ENCODE results near the gene IRS2. TPM values are rescaled to one million over a fixed set of nuclear protein-coding genes. Genes with fewer than 3 reads are reported as not detected.
A peak's percentile ranks its signal among the peaks of the same experiment; 100 is the strongest.

Gene IRS2
- polyA plus RNA-seq, 3 donors from 2014 or later, result 0.57 to 2.6 (median 2.5) TPM

DNA sequence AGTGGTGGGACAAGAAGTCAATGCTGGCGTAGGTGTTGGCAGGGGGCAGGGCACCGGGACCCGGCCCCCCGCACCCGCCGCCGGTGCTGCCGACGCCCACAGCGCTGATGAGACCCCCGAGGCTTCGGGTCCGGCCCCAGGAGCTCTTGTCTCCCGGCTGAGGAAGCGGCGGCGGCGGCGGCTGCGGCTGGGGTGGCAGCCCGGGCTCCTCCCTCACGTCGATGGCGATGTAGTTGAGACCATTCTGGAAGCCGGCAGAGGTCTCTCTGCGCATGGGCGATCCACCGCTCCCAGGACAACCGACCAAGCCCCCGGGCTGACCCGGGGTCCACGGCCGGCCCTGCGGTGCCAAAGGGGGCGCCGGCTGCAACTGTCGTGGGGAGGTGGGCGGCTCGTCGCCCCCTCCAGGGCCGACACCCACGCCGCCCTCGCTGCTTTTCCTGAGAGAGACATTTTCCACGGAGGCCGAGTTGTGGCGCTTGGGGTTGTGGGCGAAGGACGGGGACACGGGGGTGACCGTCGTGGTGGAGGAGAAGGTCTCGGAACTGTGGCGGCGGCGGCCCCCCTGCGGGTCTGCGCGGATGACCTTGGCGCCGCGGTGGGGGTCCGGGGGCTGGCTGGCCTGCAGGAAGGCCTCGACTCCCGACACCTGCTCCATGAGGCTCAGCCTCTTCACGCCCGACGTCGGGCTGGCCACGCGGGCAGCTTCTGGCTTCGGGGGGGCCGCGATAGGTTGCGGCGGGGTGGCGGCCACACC is 4.1 kb downstream of the IRS2 start:
- no peak overlapping the region for H3K4me3 Mint-ChIP-seq
- DNase-seq, result peak in 2 of 3 donors; percentile 15 to 28
- no peaks in the 10 kb centered on the region for H3K9me3 Mint-ChIP-seq
- peaks cover 0 to 7% (median 3%) of the 10 kb centered on the region in 3 donors for H3K36me3 Mint-ChIP-seq
- no peak overlapping the region for H3K27ac Mint-ChIP-seq
- peaks cover 40 to 41% of the 10 kb centered on the region in 2 donors for H3K4me1 Mint-ChIP-seq
- peaks cover 19 to 37% (median 26%) of the 10 kb centered on the region in 3 donors for H3K27me3 Mint-ChIP-seq (ENCODE audit: low read depth in 3 of 3)

DNA sequence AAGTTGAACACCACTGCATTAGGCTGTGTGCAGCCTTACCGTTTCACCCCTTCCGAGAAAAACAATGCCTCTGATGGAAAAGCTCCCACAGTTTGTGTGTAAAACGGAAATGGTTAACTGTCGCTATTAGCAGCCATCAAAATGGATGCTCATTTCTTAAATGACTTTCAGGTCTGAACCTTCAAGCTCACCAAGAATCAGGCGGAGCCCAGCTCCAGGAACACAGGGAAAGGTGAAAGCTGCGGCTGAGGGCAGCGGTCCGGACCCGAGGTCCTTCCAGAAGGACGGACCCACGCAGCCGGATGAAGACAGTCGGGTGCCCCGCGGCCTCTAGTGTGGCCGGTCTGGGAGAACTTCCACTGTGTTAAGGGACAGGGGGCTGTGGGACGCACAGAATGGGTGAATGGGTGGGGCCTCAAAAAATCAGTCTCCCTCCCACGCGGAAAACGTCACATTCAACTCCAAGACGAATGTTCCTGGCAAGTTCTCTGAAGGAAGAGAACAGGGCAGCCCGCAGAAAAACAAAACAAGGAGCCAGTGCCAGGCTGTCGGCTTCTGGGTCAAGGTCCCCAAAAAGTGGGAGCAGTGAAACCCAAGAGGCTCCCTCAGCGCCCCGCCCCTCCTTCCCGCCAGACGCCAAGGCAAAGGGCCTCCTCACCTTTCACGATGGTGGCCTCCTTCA is 4.9 kb downstream of the IRS2 start:
- H3K27me3 Mint-ChIP-seq (ENCODE audit: low read depth in 3 of 3), result peaks cover 19 to 36% (median 26%) of the 10 kb centered on the region in 3 donors
- no peak overlapping the region for H3K27ac Mint-ChIP-seq
- H3K9me3 Mint-ChIP-seq, result no peaks in the 10 kb centered on the region
- peak overlapping the region in 4 of 5 donors; percentile 18 to 54 (median 30) for H3K4me3 Mint-ChIP-seq
- DNase-seq, result no peak
- peaks cover 41 to 42% of the 10 kb centered on the region in 2 donors for H3K4me1 Mint-ChIP-seq
- peaks cover 0 to 7% (median 3%) of the 10 kb centered on the region in 3 donors for H3K36me3 Mint-ChIP-seq

DNA sequence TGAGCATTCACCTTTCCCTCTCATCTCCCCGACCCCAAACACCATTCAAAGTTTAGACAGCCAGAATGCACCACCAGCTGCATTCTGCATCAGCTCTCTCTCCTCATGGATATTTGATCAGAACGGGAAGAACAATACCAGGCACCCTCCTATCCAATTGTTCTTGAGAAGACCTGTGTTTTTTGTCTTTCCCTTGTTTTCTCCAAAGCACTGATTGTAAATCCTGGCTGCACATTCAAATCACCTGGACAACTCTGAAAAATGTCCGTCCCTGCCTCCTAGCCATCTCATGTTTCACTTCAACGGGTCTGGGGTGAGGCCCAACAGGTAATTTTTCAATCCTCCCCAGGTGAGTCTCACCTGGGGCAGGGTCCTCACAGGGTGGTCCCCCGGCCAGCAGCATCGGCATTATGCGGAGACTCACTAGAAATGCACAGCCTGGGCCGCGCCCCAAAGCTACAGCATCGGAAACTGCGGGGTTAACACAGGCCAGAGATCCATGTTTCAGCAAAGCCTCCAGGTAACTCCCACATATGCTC is 5.5 kb downstream of the IRS2 start:
- DNase-seq, result no peak
- Mint-ChIP-seq H3K4me1 (peaks cover 41 to 42% of the 10 kb centered on the region in 2 donors), H3K4me3 (peak overlapping the region; percentile 2 to 54 (median 7)), H3K36me3 (peaks cover 0 to 7% (median 3%) of the 10 kb centered on the region in 3 donors), H3K27ac (peak overlapping the region in 1 of 6 donors; percentile 65), H3K9me3 (no peaks in the 10 kb centered on the region), H3K27me3 (ENCODE audit: low read depth in 3 of 3) (peaks cover 17 to 34% (median 25%) of the 10 kb centered on the region in 3 donors)

DNA sequence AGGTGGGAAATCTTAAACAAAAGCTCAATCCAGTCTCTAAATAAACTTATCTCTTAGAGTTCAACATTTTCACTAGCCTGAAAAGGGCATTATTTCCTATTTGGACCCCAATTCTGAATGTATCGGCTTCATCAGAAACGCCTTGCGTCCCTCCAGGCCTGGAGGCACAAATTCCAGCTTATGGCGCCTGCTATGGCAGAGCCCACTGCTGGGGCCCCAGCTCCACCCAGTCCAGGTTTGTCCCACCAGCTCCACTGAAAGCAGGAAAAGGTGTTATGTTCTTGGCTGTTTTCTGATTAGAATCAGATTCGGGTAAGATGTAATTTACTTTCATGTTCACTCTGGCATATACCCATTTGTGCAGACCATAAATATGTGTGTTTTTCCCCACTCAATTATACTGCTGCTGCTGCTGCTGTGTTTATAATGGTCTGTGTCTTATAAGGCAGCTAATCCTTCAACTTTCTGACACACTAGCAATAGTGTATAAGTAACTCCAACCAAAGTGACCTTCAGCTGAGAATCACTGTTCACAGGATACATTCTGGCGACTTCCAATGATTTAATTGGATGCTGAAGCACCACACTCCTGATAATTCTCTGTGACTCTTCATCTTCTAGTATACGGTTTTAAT is 6.4 kb downstream of the IRS2 start:
- peaks cover 40 to 41% of the 10 kb centered on the region in 2 donors for H3K4me1 Mint-ChIP-seq
- H3K36me3 Mint-ChIP-seq, result peaks cover 0 to 7% (median 3%) of the 10 kb centered on the region in 3 donors
- no peak overlapping the region for H3K27ac Mint-ChIP-seq
- no peak for DNase-seq
- H3K27me3 Mint-ChIP-seq (ENCODE audit: low read depth in 3 of 3), result peaks cover 11 to 26% (median 23%) of the 10 kb centered on the region in 3 donors
- no peaks in the 10 kb centered on the region for H3K9me3 Mint-ChIP-seq
- peak overlapping the region in 3 of 5 donors; percentile 1 to 62 (median 36) for H3K4me3 Mint-ChIP-seq

DNA sequence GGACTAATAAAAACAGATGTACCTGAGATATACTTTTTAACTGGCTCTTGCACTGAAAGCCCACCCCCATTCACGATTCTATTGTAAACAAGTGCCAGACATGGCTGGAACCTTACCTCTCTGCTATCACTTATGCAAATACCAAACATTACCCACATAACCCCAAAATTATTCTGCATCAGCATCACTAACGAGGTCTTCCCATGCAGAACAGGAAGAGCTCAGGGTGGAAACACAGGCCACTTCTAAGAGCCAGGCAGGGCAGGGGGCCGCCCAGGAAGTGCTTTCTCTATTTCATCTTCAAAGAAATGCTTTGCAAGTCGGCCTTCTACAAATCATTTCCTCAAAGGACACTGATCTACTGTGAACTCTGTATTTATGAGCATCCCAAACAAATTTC is 7.3 kb downstream of the IRS2 start:
- peak overlapping the region; percentile 44 to 75 (median 62) for H3K4me3 Mint-ChIP-seq
- peak; percentile 25 to 44 (median 38) for DNase-seq
- H3K27me3 Mint-ChIP-seq (ENCODE audit: low read depth in 3 of 3), result peaks cover 10 to 24% (median 21%) of the 10 kb centered on the region in 3 donors
- no peaks in the 10 kb centered on the region for H3K9me3 Mint-ChIP-seq
- H3K4me1 Mint-ChIP-seq, result peaks cover 41% of the 10 kb centered on the region in 2 donors
- peak overlapping the region in 4 of 6 donors; percentile 1 to 65 (median 20) for H3K27ac Mint-ChIP-seq
- H3K36me3 Mint-ChIP-seq, result peaks cover 0 to 7% (median 3%) of the 10 kb centered on the region in 3 donors

DNA sequence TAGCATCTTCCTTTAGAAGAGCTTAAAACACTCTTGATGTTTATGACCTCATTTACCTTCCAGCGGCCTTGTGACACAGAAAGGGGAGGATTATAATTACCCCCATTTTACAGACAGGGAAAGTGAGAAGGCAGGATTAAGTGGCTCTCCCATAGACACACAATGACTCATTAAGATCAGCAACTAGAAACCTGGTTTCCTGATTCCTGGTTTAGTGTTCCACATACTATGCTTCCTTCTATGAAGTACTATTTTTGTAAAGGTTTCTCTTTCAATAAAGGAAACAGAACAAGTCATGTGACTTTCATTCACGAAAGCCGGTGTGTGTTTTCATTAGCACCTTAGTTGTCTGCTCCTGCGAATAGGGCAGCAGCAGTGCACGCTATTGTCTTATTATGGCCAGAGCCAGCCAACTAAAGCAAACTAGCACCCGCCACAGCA is 8.3 kb downstream of the IRS2 start:
- Mint-ChIP-seq H3K27me3 (ENCODE audit: low read depth in 3 of 3) (peaks cover 10 to 21% (median 20%) of the 10 kb centered on the region in 3 donors), H3K27ac (peak overlapping the region in 2 of 6 donors; percentile 16 to 25), H3K4me1 (peaks cover 43 to 47% of the 10 kb centered on the region in 2 donors), H3K4me3 (peak overlapping the region in 4 of 5 donors; percentile 1 to 49 (median 36)), H3K36me3 (peaks cover 0 to 11% (median 10%) of the 10 kb centered on the region in 3 donors), H3K9me3 (no peaks in the 10 kb centered on the region)
- peak in 2 of 3 donors; percentile 18 to 22 for DNase-seq

DNA sequence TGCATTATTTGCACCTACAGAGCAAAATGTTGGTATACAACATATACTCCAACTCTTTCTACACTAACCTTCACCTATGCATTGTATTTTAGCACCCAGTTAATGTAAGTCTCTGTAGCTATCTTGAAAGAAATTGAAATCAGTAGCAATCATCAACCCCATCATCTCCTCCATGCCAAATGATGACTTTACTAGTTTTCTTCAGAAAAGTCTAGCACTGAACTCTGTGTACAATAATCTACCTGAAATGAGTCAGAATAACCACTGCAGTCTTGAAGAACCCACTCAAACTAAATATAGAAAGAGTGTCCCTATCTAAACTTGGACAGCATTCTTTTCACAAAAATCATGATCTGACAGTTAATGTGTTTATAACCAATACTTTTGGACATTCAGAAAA is 9.8 kb downstream of the IRS2 start:
- Mint-ChIP-seq H3K4me1 (peaks cover 41 to 46% of the 10 kb centered on the region in 2 donors), H3K4me3 (no peak overlapping the region), H3K27me3 (ENCODE audit: low read depth in 3 of 3) (peaks cover 6 to 16% (median 10%) of the 10 kb centered on the region in 3 donors), H3K27ac (no peak overlapping the region), H3K36me3 (peaks cover 0 to 10% (median 8%) of the 10 kb centered on the region in 3 donors), H3K9me3 (no peaks in the 10 kb centered on the region)
- no peak for DNase-seq

DNA sequence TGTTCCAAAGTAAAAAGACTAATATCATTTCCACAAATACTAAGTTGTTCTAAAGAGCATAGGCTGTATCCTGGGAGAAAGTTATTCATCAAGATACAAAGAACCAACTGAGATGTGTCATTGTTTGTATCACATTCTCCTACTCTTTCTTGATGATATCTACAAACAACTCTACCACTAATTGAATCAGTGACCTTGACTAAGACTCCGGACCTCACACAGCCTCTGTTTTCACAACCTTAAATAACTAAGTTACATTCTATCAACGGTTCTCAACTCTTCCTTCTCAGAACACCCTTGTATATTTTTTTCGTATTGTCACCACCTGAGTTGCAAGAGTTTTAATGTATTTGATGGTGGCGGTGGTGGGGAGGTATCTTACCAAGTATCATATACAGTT is 12.6 kb downstream of the IRS2 start:
- no peaks in the 10 kb centered on the region for H3K9me3 Mint-ChIP-seq
- DNase-seq, result no peak
- H3K27me3 Mint-ChIP-seq (ENCODE audit: low read depth in 3 of 3), result peaks cover 6 to 9% (median 6%) of the 10 kb centered on the region in 3 donors
- H3K27ac Mint-ChIP-seq, result no peak overlapping the region
- H3K4me1 Mint-ChIP-seq, result peaks cover 16 to 18% of the 10 kb centered on the region in 2 donors
- no peak overlapping the region for H3K4me3 Mint-ChIP-seq
- H3K36me3 Mint-ChIP-seq, result peaks cover 0 to 15% (median 7%) of the 10 kb centered on the region in 3 donors

DNA sequence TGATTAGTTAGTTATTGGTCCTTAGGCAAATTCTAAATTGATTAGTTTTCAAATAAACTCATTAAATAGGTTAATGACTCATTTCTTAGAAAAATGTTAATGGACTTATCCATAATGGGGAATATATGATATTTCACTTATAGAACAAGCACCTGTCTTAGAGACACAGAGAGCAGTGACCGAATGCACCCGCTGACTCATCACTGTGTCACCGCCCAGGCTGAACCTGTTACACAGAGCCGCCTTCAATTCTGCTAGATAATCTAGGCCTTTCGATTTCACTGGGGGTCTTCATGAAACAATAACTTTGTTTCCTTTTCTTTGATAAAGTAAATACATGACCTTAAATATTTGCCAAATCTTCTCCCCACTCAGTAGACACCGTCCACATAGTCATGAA is 13.1 kb downstream of the IRS2 start:
- peaks cover 6 to 11% (median 6%) of the 10 kb centered on the region in 3 donors for H3K27me3 Mint-ChIP-seq (ENCODE audit: low read depth in 3 of 3)
- H3K27ac Mint-ChIP-seq, result no peak overlapping the region
- no peak overlapping the region for H3K4me3 Mint-ChIP-seq
- H3K4me1 Mint-ChIP-seq, result peaks cover 11 to 13% of the 10 kb centered on the region in 2 donors
- no peak for DNase-seq
- no peaks in the 10 kb centered on the region for H3K9me3 Mint-ChIP-seq
- H3K36me3 Mint-ChIP-seq, result peaks cover 0 to 15% (median 7%) of the 10 kb centered on the region in 3 donors

DNA sequence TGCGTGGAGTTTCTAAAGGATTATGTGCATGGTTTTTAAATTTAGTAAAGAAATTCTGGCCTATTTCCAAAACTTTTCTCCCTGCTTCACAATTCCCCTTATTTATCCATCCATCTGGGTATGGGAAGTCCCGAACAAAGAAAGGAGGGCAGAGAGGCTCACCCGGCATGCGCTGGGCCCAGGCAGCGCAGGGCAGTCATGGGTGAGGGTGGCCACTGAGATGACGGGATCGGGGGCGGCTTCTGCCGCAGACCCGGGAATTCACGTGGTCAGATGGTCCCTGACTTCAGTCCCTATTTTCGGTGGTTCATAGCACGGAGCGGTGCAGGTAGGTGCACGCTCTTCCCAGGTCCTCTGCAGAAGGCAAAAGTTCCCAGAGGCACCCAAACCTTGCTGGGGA is 14.5 kb downstream of the IRS2 start:
- H3K27ac Mint-ChIP-seq, result no peak overlapping the region
- H3K4me3 Mint-ChIP-seq, result no peak overlapping the region
- peaks cover 5 to 11% (median 6%) of the 10 kb centered on the region in 3 donors for H3K27me3 Mint-ChIP-seq (ENCODE audit: low read depth in 3 of 3)
- DNase-seq, result no peak
- H3K36me3 Mint-ChIP-seq, result peaks cover 0 to 15% (median 7%) of the 10 kb centered on the region in 3 donors
- H3K9me3 Mint-ChIP-seq, result no peaks in the 10 kb centered on the region
- peaks cover 2 to 6% of the 10 kb centered on the region in 2 donors for H3K4me1 Mint-ChIP-seq

DNA sequence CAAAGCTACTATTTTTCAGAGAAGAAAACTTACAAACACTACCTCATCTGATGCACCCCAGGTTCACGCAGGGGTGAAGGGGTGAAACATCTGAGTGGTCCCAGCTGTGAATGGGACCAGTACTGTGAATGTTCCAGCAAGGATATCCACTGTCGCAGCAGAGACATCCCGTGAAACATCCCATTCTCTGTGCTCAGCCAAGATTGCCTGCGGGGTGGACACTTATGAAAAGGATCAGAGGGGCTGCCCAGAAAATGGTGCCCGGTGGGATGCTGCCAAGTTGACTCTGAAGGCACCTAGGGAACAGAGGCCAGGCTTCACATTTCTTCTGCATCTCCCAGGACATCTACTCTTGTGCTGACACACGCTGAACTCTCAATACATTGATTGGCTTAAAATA is 15.9 kb downstream of the IRS2 start:
- Mint-ChIP-seq H3K4me3 (no peak overlapping the region), H3K27me3 (ENCODE audit: low read depth in 3 of 3) (peaks cover 6 to 11% (median 6%) of the 10 kb centered on the region in 3 donors), H3K27ac (no peak overlapping the region), H3K36me3 (peaks cover 0 to 15% (median 7%) of the 10 kb centered on the region in 3 donors), H3K4me1 (peaks cover 2 to 6% of the 10 kb centered on the region in 2 donors), H3K9me3 (no peaks in the 10 kb centered on the region)
- DNase-seq, result no peak

DNA sequence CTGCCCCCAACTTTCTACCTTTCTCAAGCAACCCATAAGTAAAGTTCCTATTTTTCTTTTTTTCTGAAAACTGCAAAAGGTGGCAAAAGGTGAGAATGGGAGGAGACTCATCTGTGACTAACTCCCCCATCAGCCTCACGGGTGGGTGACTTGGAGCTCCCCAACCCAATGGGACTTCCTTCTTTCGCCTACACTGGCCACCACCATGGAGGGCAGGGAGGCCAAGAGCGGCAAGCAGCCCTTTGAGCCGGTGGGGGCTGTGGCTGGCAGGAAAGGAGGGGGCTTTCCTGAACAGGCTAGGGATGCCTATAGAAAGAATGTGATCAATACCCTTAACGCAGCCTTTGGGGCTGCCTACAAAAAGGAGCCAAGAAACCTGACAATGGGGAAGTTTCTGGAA is 16.5 kb downstream of the IRS2 start:
- H3K4me1 Mint-ChIP-seq, result peaks cover 4 to 10% of the 10 kb centered on the region in 2 donors
- peaks cover 0 to 15% (median 7%) of the 10 kb centered on the region in 3 donors for H3K36me3 Mint-ChIP-seq
- no peak for DNase-seq
- peaks cover 6 to 11% (median 6%) of the 10 kb centered on the region in 3 donors for H3K27me3 Mint-ChIP-seq (ENCODE audit: low read depth in 3 of 3)
- H3K4me3 Mint-ChIP-seq, result no peak overlapping the region
- no peaks in the 10 kb centered on the region for H3K9me3 Mint-ChIP-seq
- peak overlapping the region in 1 of 6 donors; percentile 13 for H3K27ac Mint-ChIP-seq

DNA sequence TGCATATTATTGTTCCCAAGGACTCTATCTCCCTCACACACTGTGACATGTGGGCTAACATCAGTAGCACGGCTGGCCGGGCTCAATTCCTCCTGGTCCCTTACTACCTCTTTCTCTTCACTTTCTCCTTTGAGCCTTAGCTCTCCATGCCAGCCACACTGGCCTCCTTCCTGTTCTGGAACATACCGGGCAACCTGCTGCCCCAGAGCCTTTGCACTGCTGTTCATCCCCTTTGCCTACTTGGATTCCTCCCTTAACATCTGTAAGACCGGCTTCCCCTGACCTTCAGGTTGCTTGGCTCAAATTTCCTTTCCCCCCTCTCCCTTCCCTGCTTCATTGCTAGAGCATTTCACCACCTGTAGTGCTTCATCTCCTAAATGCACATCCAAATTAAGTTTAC is 17.1 kb downstream of the IRS2 start:
- DNase-seq, result no peak
- Mint-ChIP-seq H3K9me3 (no peaks in the 10 kb centered on the region), H3K27ac (peak overlapping the region in 1 of 6 donors; percentile 13), H3K4me1 (peaks cover 10 to 16% of the 10 kb centered on the region in 2 donors), H3K27me3 (ENCODE audit: low read depth in 3 of 3) (peaks cover 6 to 11% (median 6%) of the 10 kb centered on the region in 3 donors), H3K4me3 (no peak overlapping the region), H3K36me3 (peaks cover 0 to 15% (median 7%) of the 10 kb centered on the region in 3 donors)

Data from immature natural killer cell (primary cell).